Fibroblast of mammary gland (primary cell): ENCODE data around the gene AP2B1.

Source experiments
- DNase-seq: peaks from one replicate; pipeline ENCODE4 v3.0.0-alpha.2; 2010; ENCODE audit warnings: low read depth
- H3K4me3 ChIP-seq: 2 replicates; pipeline ENCODE4 v1.5.1; 2011; ENCODE audit warnings: low read depth, mild to moderate bottlenecking, low read length, moderate library complexity; ENCODE audit not compliant: control insufficient read depth
- CTCF ChIP-seq: conservative IDR thresholded peaks from 2 replicates; pipeline ENCODE4 v1.5.1; 2011; ENCODE audit warnings: low read depth, low read length, inconsistent platforms; ENCODE audit not compliant: control insufficient read depth, insufficient read depth

AP2B1 gene

GRCh38 chr17:35665662-35666061 is 78.5 kb downstream of the AP2B1 start:
- TF ChIP-seq CTCF = no peak
- no peak overlapping the region for H3K4me3 ChIP-seq
- no peak for DNase-seq

GRCh38 chr17:35666070-35666469 is 78.9 kb downstream of the AP2B1 start:
- peak; percentile 23 for DNase-seq
- H3K4me3 ChIP-seq = no peak overlapping the region
- no peak for TF ChIP-seq CTCF

GRCh38 chr17:35666967-35667532 is 79.9 kb downstream of the AP2B1 start:
- peak; percentile 42 for DNase-seq
- H3K4me3 ChIP-seq = no peak overlapping the region
- TF ChIP-seq CTCF = no peak

- no peak for DNase-seq
- no peak overlapping the region for H3K4me3 ChIP-seq
- no peak for TF ChIP-seq CTCF
These were observed 81.7 kb downstream of the AP2B1 start for GRCh38 chr17:35668802-35669201.

GRCh38 chr17:35674552-35674951 is 87.4 kb downstream of the AP2B1 start:
- H3K4me3 ChIP-seq = no peak overlapping the region
- no peak for TF ChIP-seq CTCF
- no peak for DNase-seq

GRCh38 chr17:35676441-35676840 is 89.3 kb downstream of the AP2B1 start:
- DNase-seq = peak; percentile 2
- TF ChIP-seq CTCF = no peak
- H3K4me3 ChIP-seq = no peak overlapping the region
